Immature natural killer cell (primary cell): Measurements from ENCODE around the gene GPC6. TPM values are rescaled to one million over a fixed set of nuclear protein-coding genes. Genes with fewer than 3 reads are reported as not detected.

Experiments
- DNase-seq, 3 donors: peaks; one replicate each; pipeline ENCODE4 v3.0.0; 2022; ENCODE audit warnings: mixed read lengths in 1 of 3
- H3K27ac Mint-ChIP-seq, 6 donors: one replicate each; pipeline ENCODE4 v1.8.0; 2020; ENCODE audit warnings: mixed read lengths in 6 of 6, mild to moderate bottlenecking in 5 of 6, inconsistent platforms in 4 of 6, moderate library complexity in 3 of 6
- H3K27me3 Mint-ChIP-seq, 3 donors: one replicate each; pipeline ENCODE4 v1.8.0; 2020 to 2021; ENCODE audit warnings: low read depth in 3 of 3, mild to moderate bottlenecking in 3 of 3, mixed read lengths in 3 of 3, moderate library complexity in 3 of 3, inconsistent platforms in 1 of 3
- H3K36me3 Mint-ChIP-seq, 3 donors: one replicate each; pipeline ENCODE4 v1.8.0; 2020; ENCODE audit warnings: mixed read lengths in 3 of 3, inconsistent platforms in 2 of 3, mild to moderate bottlenecking in 2 of 3
- H3K4me1 Mint-ChIP-seq, 2 donors: one replicate each; pipeline ENCODE4 v1.8.0; 2020; ENCODE audit warnings: inconsistent platforms in 2 of 2, mild to moderate bottlenecking in 2 of 2, mixed read lengths in 2 of 2, moderate library complexity in 1 of 2
- H3K4me3 Mint-ChIP-seq, 5 donors: one replicate each; pipeline ENCODE4 v1.8.0; 2020; ENCODE audit warnings: mild to moderate bottlenecking in 5 of 5, mixed read lengths in 5 of 5, inconsistent platforms in 3 of 5, moderate library complexity in 3 of 5
- H3K9me3 Mint-ChIP-seq, 6 donors: one replicate each; pipeline ENCODE4 v1.8.0; 2020; ENCODE audit warnings: mild to moderate bottlenecking in 6 of 6, mixed read lengths in 6 of 6, inconsistent platforms in 4 of 6, moderate library complexity in 3 of 6
- polyA plus RNA-seq, 3 donors: library from polyadenylated mRNA; unstranded; fragments of 300-500 nt; fragmentation: Illumina TruSeq; gene quantifications; one replicate each; pipeline ENCODE4 v1.2.3, GENCODE V29; 2021

The GPC6 gene
- polyA plus RNA-seq, 3 donors from 2014 or later, result not detected

GRCh38 chr13:94251831-94252608 lies 1025.4 kb downstream of the GPC6 start:
- no peak for DNase-seq
- Mint-ChIP-seq H3K27ac (no peak overlapping the region), H3K27me3 (peaks cover 0 to 7% (median 0%) of the 10 kb centered on the region in 3 donors), H3K4me3 (no peak overlapping the region), H3K4me1 (no peaks in the 10 kb centered on the region), H3K36me3 (peaks cover 0 to 4% (median 0%) of the 10 kb centered on the region in 3 donors), H3K9me3 (peaks cover 0 to 2% (median 0%) of the 10 kb centered on the region in 6 donors)

- no peak overlapping the region for H3K4me3 Mint-ChIP-seq
- H3K4me1 Mint-ChIP-seq, result no peaks in the 10 kb centered on the region
- peaks cover 0 to 4% (median 0%) of the 10 kb centered on the region in 3 donors for H3K36me3 Mint-ChIP-seq
- H3K27me3 Mint-ChIP-seq, result peaks cover 0 to 3% (median 0%) of the 10 kb centered on the region in 3 donors
- DNase-seq, result no peak
- H3K27ac Mint-ChIP-seq, result no peak overlapping the region
- no peaks in the 10 kb centered on the region for H3K9me3 Mint-ChIP-seq
Observed at GRCh38 chr13:94254737-94255136, 1028.1 kb downstream of the GPC6 start.

GRCh38 chr13:94256721-94257120 lies 1030.1 kb downstream of the GPC6 start:
- H3K4me3 Mint-ChIP-seq, result no peak overlapping the region
- no peaks in the 10 kb centered on the region for H3K4me1 Mint-ChIP-seq
- peaks cover 0 to 3% (median 0%) of the 10 kb centered on the region in 3 donors for H3K36me3 Mint-ChIP-seq
- no peak overlapping the region for H3K27ac Mint-ChIP-seq
- H3K9me3 Mint-ChIP-seq, result no peaks in the 10 kb centered on the region
- H3K27me3 Mint-ChIP-seq, result peaks cover 0 to 3% (median under 1%) of the 10 kb centered on the region in 3 donors
- DNase-seq, result no peak

GRCh38 chr13:94259984-94260383 lies 1033.4 kb downstream of the GPC6 start:
- H3K36me3 Mint-ChIP-seq, result peaks cover 0 to 3% (median 0%) of the 10 kb centered on the region in 3 donors
- H3K4me1 Mint-ChIP-seq, result no peaks in the 10 kb centered on the region
- H3K9me3 Mint-ChIP-seq, result no peaks in the 10 kb centered on the region
- no peak for DNase-seq
- no peak overlapping the region for H3K4me3 Mint-ChIP-seq
- no peak overlapping the region for H3K27ac Mint-ChIP-seq
- H3K27me3 Mint-ChIP-seq, result peaks cover 0 to 3% (median 1%) of the 10 kb centered on the region in 3 donors

- Mint-ChIP-seq H3K4me1 (no peaks in the 10 kb centered on the region), H3K27me3 (peaks cover 0 to 3% (median 0%) of the 10 kb centered on the region in 3 donors), H3K27ac (peak overlapping the region in 1 of 6 donors; percentile 20), H3K9me3 (no peaks in the 10 kb centered on the region), H3K4me3 (no peak overlapping the region), H3K36me3 (peaks cover 0 to 3% (median 0%) of the 10 kb centered on the region in 3 donors)
- DNase-seq, result no peak
Observed at GRCh38 chr13:94261163-94261562, 1034.6 kb downstream of the GPC6 start.

- Mint-ChIP-seq H3K9me3 (no peaks in the 10 kb centered on the region), H3K27me3 (peaks cover 0 to 3% (median 2%) of the 10 kb centered on the region in 3 donors), H3K4me1 (no peaks in the 10 kb centered on the region), H3K27ac (no peak overlapping the region), H3K4me3 (no peak overlapping the region), H3K36me3 (peaks cover 0 to 3% (median 0%) of the 10 kb centered on the region in 3 donors)
- DNase-seq, result no peak
Observed at GRCh38 chr13:94263038-94263437, 1036.4 kb downstream of the GPC6 start.

- no peaks in the 10 kb centered on the region for H3K4me1 Mint-ChIP-seq
- peaks cover 0 to 2% (median 2%) of the 10 kb centered on the region in 3 donors for H3K27me3 Mint-ChIP-seq
- no peak for DNase-seq
- no peaks in the 10 kb centered on the region for H3K36me3 Mint-ChIP-seq
- no peak overlapping the region for H3K27ac Mint-ChIP-seq
- no peaks in the 10 kb centered on the region for H3K9me3 Mint-ChIP-seq
- H3K4me3 Mint-ChIP-seq, result no peak overlapping the region
Observed at GRCh38 chr13:94267581-94268366, 1041.2 kb downstream of the GPC6 start.

- DNase-seq, result no peak
- H3K4me1 Mint-ChIP-seq, result no peaks in the 10 kb centered on the region
- no peak overlapping the region for H3K27ac Mint-ChIP-seq
- peaks cover 0 to 2% (median 2%) of the 10 kb centered on the region in 3 donors for H3K27me3 Mint-ChIP-seq
- H3K4me3 Mint-ChIP-seq, result no peak overlapping the region
- H3K36me3 Mint-ChIP-seq, result peaks cover 0 to 4% (median 0%) of the 10 kb centered on the region in 3 donors
- no peaks in the 10 kb centered on the region for H3K9me3 Mint-ChIP-seq
Observed at GRCh38 chr13:94268661-94269060, 1042.1 kb downstream of the GPC6 start.

- Mint-ChIP-seq H3K4me1 (no peaks in the 10 kb centered on the region), H3K4me3 (no peak overlapping the region), H3K27ac (no peak overlapping the region), H3K36me3 (peaks cover 0 to 4% (median 0%) of the 10 kb centered on the region in 3 donors), H3K9me3 (no peaks in the 10 kb centered on the region), H3K27me3 (peaks cover 0 to 2% (median 2%) of the 10 kb centered on the region in 3 donors)
- no peak for DNase-seq
Observed at GRCh38 chr13:94269557-94269956, 1043.0 kb downstream of the GPC6 start.

GRCh38 chr13:94270556-94270955 lies 1043.9 kb downstream of the GPC6 start:
- Mint-ChIP-seq H3K4me1 (no peaks in the 10 kb centered on the region), H3K4me3 (no peak overlapping the region), H3K9me3 (peaks cover 0 to 4% (median 0%) of the 10 kb centered on the region in 6 donors)

GRCh38 chr13:94272038-94272437 lies 1045.4 kb downstream of the GPC6 start:
- Mint-ChIP-seq H3K9me3 (peaks cover 0 to 5% (median 0%) of the 10 kb centered on the region in 6 donors), H3K27me3 (peaks cover 0 to under 1% (median 0%) of the 10 kb centered on the region in 3 donors), H3K27ac (no peak overlapping the region), H3K4me1 (no peaks in the 10 kb centered on the region), H3K36me3 (peaks cover 0 to 4% (median 0%) of the 10 kb centered on the region in 3 donors), H3K4me3 (no peak overlapping the region)
- DNase-seq, result no peak

More at GRCh38 chr13:94270556-94270955, 1043.9 kb downstream of the GPC6 start:
- Mint-ChIP-seq H3K36me3 (peaks cover 0 to 4% (median 0%) of the 10 kb centered on the region in 3 donors), H3K27ac (no peak overlapping the region), H3K27me3 (peaks cover 0 to 2% (median 2%) of the 10 kb centered on the region in 3 donors)
- DNase-seq, result no peak

GRCh38 chr13:94280349-94280748 lies 1053.7 kb downstream of the GPC6 start:
- Mint-ChIP-seq H3K4me3 (no peak overlapping the region), H3K36me3 (peaks cover 0 to 4% (median 0%) of the 10 kb centered on the region in 3 donors), H3K27ac (no peak overlapping the region)

GRCh38 chr13:94280845-94281244 lies 1054.2 kb downstream of the GPC6 start:
- peaks cover 0 to 4% (median 0%) of the 10 kb centered on the region in 3 donors for H3K36me3 Mint-ChIP-seq

More at GRCh38 chr13:94280349-94280748, 1053.7 kb downstream of the GPC6 start:
- Mint-ChIP-seq H3K27me3 (peaks cover 0 to 10% (median 9%) of the 10 kb centered on the region in 3 donors), H3K4me1 (no peaks in the 10 kb centered on the region), H3K9me3 (peaks cover 0 to 7% (median 4%) of the 10 kb centered on the region in 6 donors)
- DNase-seq, result no peak

More at GRCh38 chr13:94280845-94281244, 1054.2 kb downstream of the GPC6 start:
- Mint-ChIP-seq H3K4me3 (no peak overlapping the region), H3K9me3 (peaks cover 0 to 7% (median 4%) of the 10 kb centered on the region in 6 donors), H3K4me1 (no peaks in the 10 kb centered on the region), H3K27me3 (peaks cover 0 to 10% (median 9%) of the 10 kb centered on the region in 3 donors), H3K27ac (no peak overlapping the region)
- no peak for DNase-seq
